Lower lobe of right lung (tissue), 2 donors: ENCODE data around the gene FPR2. TPM values are rescaled to one million over a fixed set of nuclear protein-coding genes. Genes with fewer than 3 reads are reported as not detected.

ENCODE experiments used
- ATAC-seq, 2 donors: fragments of 200-7000 bp; cut with Tn5 transposase; one replicate each; pipeline ENCODE4 v1.9.1; 2020 to 2022; ENCODE audit warnings: mild to moderate bottlenecking in 2 of 2, moderate library complexity in 2 of 2
- DNase-seq: peaks from one replicate; pipeline ENCODE4 v3.0.0-alpha.2; 2020
- H3K27ac ChIP-seq: fragments of 200-600 bp; one replicate; pipeline ENCODE4 v1.8.0; 2022
- H3K27me3 ChIP-seq: fragments of 200-600 bp; one replicate; pipeline ENCODE4 v1.8.0; 2022; ENCODE audit warnings: low read depth
- H3K36me3 ChIP-seq: fragments of 200-600 bp; one replicate; pipeline ENCODE4 v1.8.0; 2022; ENCODE audit warnings: mild to moderate bottlenecking
- H3K4me1 ChIP-seq: fragments of 200-600 bp; one replicate; pipeline ENCODE4 v1.8.0; 2022
- H3K4me3 ChIP-seq: fragments of 200-600 bp; one replicate; pipeline ENCODE4 v1.8.0; 2022; ENCODE audit warnings: mild to moderate bottlenecking
- H3K9me3 ChIP-seq: fragments of 200-600 bp; one replicate; pipeline ENCODE4 v1.8.0; 2022
- CTCF ChIP-seq: fragments of 200-600 bp; IDR thresholded peaks from one replicate; pipeline ENCODE4 v1.8.0; 2022; ENCODE audit warnings: antibody characterized with exemption, mild to moderate bottlenecking
- intact Hi-C: fragments of 100-400 bp; cut with DNase I; formaldehyde crosslinking; loops from one replicate; pipeline ENCODE4 v1.11.0; 2022
- total RNA-seq: library from RNA; stranded (reverse); fragmentation: NEBNext Ultra II Directional; extraction: Animal tissue kit (Norgen Biotek cat#: 25700); gene quantifications from one replicate; pipeline ENCODE4 v1.2.1, GENCODE V29; 2021
- donor health status: DM: no; HTN: yes; CAD: no; lungs with severe emphysema.

The FPR2 gene
- total RNA-seq, 1 donor from 2014 or later, result 29.4 TPM

GRCh38 chr19:51781999-51782398 is 21.0 kb downstream of the FPR2 start:
- Histone ChIP-seq H3K27ac (no peak overlapping the region), H3K4me1 (peaks cover 15% of the 10 kb centered on the region), H3K4me3 (no peak overlapping the region), H3K27me3 (no peaks in the 10 kb centered on the region), H3K36me3 (no peaks in the 10 kb centered on the region), H3K9me3 (no peaks in the 10 kb centered on the region)
- ATAC-seq (no peak), DNase-seq (no peak)
- intact Hi-C loops, result no loop called here
- no peak for TF ChIP-seq CTCF

- Histone ChIP-seq H3K9me3 (no peaks in the 10 kb centered on the region), H3K4me1 (peaks cover 5% of the 10 kb centered on the region), H3K27ac (no peak overlapping the region), H3K36me3 (no peaks in the 10 kb centered on the region), H3K27me3 (no peaks in the 10 kb centered on the region), H3K4me3 (no peak overlapping the region)
- intact Hi-C loops, result no loop called here
- TF ChIP-seq CTCF, result no peak
- ATAC-seq, result peak; percentile 50 to 51
- DNase-seq, result no peak
These were observed 22.4 kb downstream of the FPR2 start for GRCh38 chr19:51783372-51783771.

GRCh38 chr19:51784109-51784785 is 23.3 kb downstream of the FPR2 start:
- Histone ChIP-seq H3K9me3 (no peaks in the 10 kb centered on the region), H3K27ac (peak overlapping the region; percentile 60), H3K4me1 (peaks cover 5% of the 10 kb centered on the region), H3K27me3 (peaks cover under 1% of the 10 kb centered on the region), H3K36me3 (no peaks in the 10 kb centered on the region), H3K4me3 (no peak overlapping the region)
- DNase-seq (no peak), ATAC-seq (no peak)
- TF ChIP-seq CTCF, result no peak
- intact Hi-C loops, result no loop called here

- peaks cover 7% of the 10 kb centered on the region for H3K27me3 ChIP-seq
- peak; percentile 78 to 90 for ATAC-seq
- peak; percentile 78 for DNase-seq
- no peaks in the 10 kb centered on the region for H3K36me3 ChIP-seq
- H3K4me3 ChIP-seq, result no peak overlapping the region
- TF ChIP-seq CTCF, result no peak
- H3K27ac ChIP-seq, result peak overlapping the region; percentile 60
- peaks cover 5% of the 10 kb centered on the region for H3K4me1 ChIP-seq
- intact Hi-C loops, result no loop called here
- no peaks in the 10 kb centered on the region for H3K9me3 ChIP-seq
These were observed 24.1 kb downstream of the FPR2 start for GRCh38 chr19:51784922-51785690.

- intact Hi-C loops, result no loop called here
- no peak for TF ChIP-seq CTCF
- Histone ChIP-seq H3K27me3 (peaks cover 7% of the 10 kb centered on the region), H3K4me1 (peaks cover 5% of the 10 kb centered on the region), H3K36me3 (no peaks in the 10 kb centered on the region), H3K9me3 (no peaks in the 10 kb centered on the region), H3K4me3 (no peak overlapping the region), H3K27ac (no peak overlapping the region)
- DNase-seq, result no peak
- peak in 1 of 2 donors; percentile 39 for ATAC-seq
These were observed 25.9 kb downstream of the FPR2 start for GRCh38 chr19:51786646-51787494.
